Stimulated activated CD8-positive, alpha-beta memory T cell treated with anti-CD3 and anti-CD28 coated beads, Interleukin-15, amount 100 ng/mL, for 1 hour (primary cell): ENCODE measurements around the gene SNX4.
"Not testable (repeated sequence)": the region's sequence is repeated elsewhere in the genome, so short reads cannot be mapped to it uniquely, and the experiment has no call there.

ENCODE experiments used
- DNase-seq: peaks from one replicate; pipeline ENCODE4 v3.0.0-alpha.2; 2020; ENCODE audit warnings: low read depth

Gene SNX4

GRCh38 chr3:125519678-125520562 is at the start of gene SNX4:
Gene SNX4 (minus strand): TSS chr3:125520202. CDS start chr3:125520172, 30 bp downstream.
- peak; percentile 63 for DNase-seq

DNA sequence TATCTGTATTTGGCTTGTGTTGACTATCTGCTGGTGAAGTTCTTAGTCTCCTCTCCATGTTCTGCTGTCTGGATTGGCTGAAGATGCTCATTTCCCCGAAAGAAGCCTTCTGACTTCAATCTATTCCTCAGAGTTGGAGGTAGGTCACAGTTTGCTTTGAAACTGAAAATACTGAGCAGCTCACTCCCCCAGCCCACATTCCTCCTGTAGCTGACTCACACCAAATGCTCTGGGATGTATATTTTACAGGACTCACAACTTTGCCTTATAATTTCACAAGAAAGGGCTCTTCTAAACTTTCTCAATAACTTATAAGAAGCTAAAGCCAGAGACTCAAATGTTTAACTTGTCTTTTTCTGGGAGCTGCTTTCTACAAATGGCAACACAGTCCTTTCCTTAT is 36.3 kb upstream of the SNX4 start:
- DNase-seq = no peak

- no peak for DNase-seq
Observed at GRCh38 chr3:125552401-125552800, 32.4 kb upstream of the SNX4 start.

DNA sequence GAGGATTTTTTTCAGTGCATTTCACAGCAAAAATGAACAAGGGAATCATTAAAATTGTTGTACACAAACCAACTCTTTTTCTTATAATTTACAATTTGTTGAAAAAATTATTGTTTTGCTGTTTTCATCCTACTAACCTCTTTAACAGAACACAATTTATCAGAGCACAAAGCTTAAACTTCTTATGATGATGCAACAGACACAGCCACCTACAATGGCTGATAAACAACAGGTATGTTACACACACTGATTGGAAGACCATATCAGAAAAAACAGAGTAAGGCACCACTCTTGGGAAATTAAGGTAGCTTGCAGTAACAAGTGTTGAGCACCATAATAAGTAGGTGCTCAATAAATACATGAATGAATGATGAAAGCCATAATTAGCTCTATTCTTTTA is 8.9 kb upstream of the SNX4 start:
- no peak for DNase-seq

GRCh38 chr3:125525153-125525552 is 5.2 kb upstream of the SNX4 start:
- no peak for DNase-seq

DNA sequence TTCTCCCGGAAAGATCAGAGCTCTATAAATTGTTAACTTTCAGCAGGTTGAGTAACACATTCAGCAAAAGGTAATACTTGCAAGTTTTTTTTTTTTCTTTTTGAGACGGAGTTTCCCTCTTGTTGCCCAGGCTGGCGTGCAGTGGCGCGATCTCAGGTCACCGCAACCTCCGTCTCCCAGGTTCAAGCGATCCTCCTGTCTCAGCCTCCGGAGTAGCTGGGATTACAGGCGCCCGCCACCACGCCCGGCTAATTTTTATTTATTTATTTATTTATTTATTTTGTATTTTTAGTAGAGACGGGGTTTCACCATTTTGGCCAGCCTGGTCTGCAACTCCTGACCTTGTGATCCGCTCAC is 539 bp upstream of the SNX4 start:
- DNase-seq = not testable (repeated sequence)

DNA sequence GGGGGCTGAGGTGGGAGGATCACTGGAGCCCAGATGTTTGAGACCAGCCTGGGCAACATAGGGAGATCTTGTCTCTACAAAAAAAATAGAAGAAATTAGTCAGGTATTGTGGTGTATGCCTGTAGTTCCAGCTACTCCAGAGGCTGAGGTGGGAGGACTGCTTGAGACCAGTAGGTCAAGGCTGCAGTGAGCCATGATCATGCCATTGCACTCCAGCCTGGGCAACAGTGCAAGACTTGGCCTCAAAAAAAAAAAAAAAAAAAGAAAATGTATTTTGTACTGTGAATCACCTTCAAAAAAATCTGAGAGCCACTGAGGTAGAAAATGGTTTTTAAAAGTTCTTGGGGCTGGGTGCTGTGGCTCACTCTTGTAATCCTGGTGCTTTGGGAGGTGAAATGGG is 4.6 kb downstream of the SNX4 start:
- DNase-seq = no peak

DNA sequence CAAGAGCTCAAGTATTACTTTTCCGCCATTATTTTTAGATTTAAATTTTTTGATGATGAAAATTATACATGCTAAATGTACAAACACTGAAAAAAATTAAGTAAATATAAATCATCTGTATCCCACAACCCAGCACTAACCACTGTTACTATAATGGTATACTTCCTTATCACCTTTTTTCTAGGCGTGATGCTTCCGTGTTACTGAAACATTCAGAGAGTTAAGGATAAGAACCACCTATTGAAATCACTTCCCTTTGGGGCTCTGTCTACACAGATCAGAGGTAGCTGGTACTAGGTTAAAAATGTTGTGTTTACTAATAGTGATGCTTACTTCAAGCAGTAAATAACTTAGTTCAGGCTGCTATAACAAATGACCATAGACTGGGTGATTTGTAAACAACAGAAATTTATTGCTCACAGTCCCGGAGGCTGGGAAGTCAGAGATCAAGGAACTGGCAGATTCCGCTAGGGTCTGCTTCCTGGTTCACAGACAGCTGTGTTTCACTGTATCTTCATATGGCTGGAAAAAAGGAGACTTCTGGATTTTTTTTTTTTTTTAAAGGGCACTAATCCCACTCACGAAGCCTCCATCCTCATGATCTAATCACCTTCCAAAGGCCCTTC is 6.4 kb downstream of the SNX4 start:
- no peak for DNase-seq

GRCh38 chr3:125512135-125512920 is 7.7 kb downstream of the SNX4 start:
- DNase-seq = no peak

DNA sequence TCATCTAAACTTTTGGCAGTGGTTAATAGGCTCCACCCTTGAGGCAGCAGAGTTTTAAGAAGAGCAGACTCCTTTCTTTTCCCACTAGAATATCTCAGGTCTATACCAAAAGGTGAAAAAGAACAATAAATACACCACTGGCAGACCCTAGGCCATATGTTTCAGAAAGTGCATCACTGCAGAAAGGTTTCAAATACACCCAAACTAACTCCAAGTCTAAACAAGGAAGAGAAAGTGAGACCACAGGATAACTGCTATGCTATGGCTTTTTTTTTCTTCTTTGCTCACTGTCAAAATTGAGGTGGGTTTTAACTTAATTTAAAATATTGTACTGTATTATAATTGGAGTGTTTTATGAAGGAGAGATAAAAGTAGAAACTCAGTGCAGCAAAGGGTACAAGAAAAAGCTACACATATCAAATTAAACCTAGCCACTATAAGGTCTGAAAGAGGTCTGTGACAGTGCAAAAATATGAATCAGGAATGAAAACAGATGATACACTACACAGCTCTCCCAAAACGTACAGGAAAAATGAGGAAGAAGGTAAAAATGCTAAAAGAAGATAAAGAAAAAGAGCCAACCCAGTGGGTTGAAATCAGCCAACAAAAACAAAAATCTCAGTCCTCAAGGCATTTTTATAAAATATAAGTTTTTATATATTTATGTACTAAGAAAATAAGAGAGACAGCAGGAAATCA is 8.4 kb downstream of the SNX4 start:
- no peak for DNase-seq

DNA sequence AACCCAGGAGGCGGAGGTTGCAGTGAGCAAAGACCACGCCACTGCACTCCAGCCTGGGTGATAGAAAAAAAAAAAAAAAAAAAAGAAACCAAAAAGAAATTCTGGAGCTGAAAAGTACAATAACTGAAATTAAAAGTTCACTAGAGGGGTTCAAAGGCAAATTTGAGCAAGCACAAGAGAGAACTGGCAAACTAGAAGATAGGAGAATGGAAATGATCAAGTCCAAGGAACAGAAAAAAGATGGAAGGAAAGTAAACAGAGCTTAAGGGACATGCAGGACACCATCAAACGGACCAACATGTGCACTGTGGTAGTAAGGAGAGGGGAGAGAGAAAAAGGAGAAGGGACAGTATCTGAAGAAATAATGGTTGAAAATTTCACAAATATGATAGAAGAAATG is 12.9 kb downstream of the SNX4 start:
- no peak for DNase-seq

GRCh38 chr3:125498630-125499029 is 21.4 kb downstream of the SNX4 start:
- DNase-seq = no peak

GRCh38 chr3:125496701-125497100 is 23.3 kb downstream of the SNX4 start:
- no peak for DNase-seq

DNA sequence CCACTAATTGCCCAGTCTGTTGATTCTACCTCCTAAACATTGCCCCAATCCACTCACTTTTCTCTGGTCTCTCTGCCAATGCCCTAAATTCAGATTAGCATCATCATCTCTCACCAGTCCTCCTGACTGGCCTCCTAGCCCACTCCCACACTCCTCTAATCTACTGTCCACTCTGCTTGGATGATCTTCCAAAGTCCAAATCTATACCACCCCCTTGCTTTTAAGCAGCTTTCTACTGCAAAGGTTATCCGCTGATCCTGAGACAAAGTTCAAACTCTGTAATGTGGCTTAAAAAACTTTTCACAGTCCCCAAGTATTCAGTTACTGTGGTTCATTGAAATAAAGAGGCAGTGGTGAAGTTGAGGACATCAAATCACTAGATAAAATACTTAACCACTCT is 37.6 kb downstream of the SNX4 start:
- no peak for DNase-seq

DNA sequence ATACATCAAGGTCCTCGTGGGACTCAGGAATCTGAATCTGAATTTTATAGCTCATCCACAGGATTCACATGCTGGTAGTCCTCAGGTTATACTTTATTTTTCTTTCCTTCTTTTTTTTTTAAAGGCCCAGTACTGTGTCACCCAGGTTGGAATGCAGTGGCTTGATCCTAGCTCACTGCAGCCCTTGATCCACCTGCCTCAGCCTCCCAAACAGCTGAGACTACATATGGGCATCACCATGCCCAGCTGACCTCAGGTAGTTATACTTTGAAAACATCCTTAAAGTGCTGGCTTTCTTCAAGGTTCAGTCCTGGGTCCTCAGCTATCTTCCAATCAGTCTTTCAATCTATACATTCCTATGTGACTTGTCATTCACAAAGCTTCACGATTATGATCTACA is 38.2 kb downstream of the SNX4 start:
- no peak for DNase-seq

DNA sequence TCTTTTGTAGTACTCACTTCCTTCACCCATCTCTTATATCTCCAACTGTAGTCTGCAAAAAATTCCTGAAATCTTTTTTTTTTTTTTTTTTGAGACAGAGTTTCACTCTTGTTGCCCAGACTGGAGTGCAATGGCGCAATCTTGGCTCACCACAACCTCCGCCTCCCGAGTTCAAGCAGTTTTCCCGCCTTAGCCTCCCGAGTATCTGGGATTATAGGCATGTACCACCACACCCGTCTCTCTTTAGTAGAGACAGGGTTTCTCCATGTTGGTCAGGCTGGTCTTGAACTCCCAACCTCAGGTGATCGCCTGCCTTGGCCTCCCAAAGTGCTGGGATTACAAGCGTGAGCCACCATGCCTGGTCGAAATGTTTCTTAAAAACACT is 38.6 kb downstream of the SNX4 start:
- DNase-seq = not testable (repeated sequence)

DNA sequence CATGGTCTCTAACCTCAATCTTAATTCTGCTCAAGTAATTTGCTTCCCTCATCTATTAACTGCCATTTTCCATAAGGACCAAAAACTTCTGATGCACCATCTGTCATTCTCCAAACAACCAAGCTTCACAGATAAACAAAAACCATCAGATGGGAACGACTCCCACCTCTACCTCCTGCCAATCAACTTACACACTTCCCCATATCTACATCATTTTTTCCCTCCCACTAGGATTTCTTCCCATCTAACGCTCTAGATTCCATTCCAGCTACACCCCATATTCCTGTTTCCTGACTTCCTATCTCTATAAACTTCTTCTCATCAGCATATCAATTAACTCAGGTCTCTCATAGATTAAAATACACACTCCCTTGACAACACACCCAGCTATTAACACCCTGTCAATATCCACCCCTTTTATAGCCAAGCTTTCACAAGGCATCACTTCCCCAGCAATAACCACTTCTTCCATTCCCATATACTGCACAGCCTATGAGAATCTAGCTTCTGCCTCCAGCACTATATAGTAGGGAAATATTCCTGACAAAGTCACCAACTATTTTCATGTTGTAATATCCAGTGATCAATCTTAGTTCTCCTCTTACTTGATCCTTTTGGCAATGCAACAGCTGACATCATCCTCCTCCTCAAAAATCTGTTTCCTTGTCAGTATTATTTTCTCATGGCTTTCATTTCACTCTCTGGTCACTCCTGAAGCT is 39.2 kb downstream of the SNX4 start:
- no peak for DNase-seq

DNA sequence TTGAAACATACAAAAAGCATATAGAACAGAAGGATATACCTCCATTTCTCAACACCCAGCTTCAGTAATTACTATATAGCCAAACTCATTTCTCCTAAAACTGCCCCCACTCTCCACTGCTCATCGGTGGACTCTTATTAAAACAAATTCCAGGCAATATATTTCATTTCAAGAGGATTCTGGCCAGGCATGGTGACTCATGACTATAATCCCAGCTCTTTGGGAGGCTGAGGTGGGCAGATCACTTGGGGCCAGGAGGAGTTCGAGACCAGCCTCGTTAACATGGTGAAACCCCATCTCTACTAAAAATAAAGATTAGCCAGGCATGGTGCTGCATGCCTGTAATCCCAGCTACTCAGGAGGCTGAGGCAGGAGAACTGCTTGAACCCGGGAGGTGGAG is 40.9 kb downstream of the SNX4 start:
- no peak for DNase-seq

- no peak for DNase-seq
Observed at GRCh38 chr3:125478326-125478725, 41.7 kb downstream of the SNX4 start.

- DNase-seq = no peak
Observed at GRCh38 chr3:125477701-125478100, 42.3 kb downstream of the SNX4 start.

GRCh38 chr3:125470671-125471070 is 49.3 kb downstream of the SNX4 start:
- no peak for DNase-seq
